K562 (cell line): ENCODE results near the gene LRP2BP. TPM values are rescaled to one million over a fixed set of nuclear protein-coding genes. Genes with fewer than 3 reads are reported as not detected.

ENCODE experiments used
- ATAC-seq: fragments of 200-7000 bp; cut with Tn5 transposase; 3 replicates; pipeline ENCODE4 v1.9.1; 2020; ENCODE audit warnings: moderate library complexity
- BruUV-seq: library from RNA; stranded (reverse); fragments of 400-500 nt; replicated peaks from 2 replicates; lab custom pipeline; 2021; lab: Mats Ljungman, UMichigan
- CTCF ChIA-PET: fragments of 300-600 bp; formaldehyde crosslinking; extraction: SDS; loops from one replicate; lab custom pipeline; 2021; ENCODE audit warnings: low intra/inter-chr PET ratio; lab: Yijun Ruan, JAX
- POLR2A ChIA-PET: fragments of 300-600, 350-650 bp; sonication (Branson Sonifier 250); formaldehyde crosslinking; extraction: SDS; loops from one replicate; lab custom pipeline; 2021; ENCODE audit warnings: antibody characterized with exemption, inconsistent platforms; lab: Yijun Ruan, JAX
- DNase-seq, 4 experiments: peaks; one replicate each; pipeline versions ENCODE4 v3.0.0 to v3.0.0-alpha.2; 2011 to 2018; ENCODE audit warnings: low spot score in 3 of 4, mixed read lengths in 3 of 4; ENCODE audit errors: extremely low read depth in 1 of 4
- FAIRE-seq: peaks from 2 replicates; lab custom pipeline; 2011; peaks lifted over from hg19 to GRCh38; lab: Jason Lieb, UNC
- H2AFZ ChIP-seq: 2 replicates; pipeline ENCODE4 v1.6.0; 2011; ENCODE audit warnings: low read depth, low read length, control low read depth, inconsistent platforms
- H3K27ac ChIP-seq: fragments of 200-600 bp; 3 replicates; pipeline ENCODE4 v1.8.0; 2011; ENCODE audit warnings: low read depth, mild to moderate bottlenecking, control low read depth, inconsistent platforms, low read length, moderate library complexity, mixed read lengths; ENCODE audit errors: extremely low read depth
- H3K27me3 ChIP-seq, 2 experiments: fragments of 300-600 bp in 1 of 2; 2 replicates in 1 of 2; 3 replicates in 1 of 2; pipeline versions ENCODE4 v1.6.0 to v1.8.0; 2011; ENCODE audit warnings: inconsistent platforms in 2 of 2, low read length in 2 of 2, mild to moderate bottlenecking in 1 of 2, mixed read lengths in 1 of 2, moderate library complexity in 1 of 2; ENCODE audit not compliant: control insufficient read depth in 2 of 2, insufficient read depth in 2 of 2
- H3K36me3 ChIP-seq: fragments of 300-600 bp; 3 replicates; pipeline ENCODE4 v1.8.0; 2011; ENCODE audit warnings: mild to moderate bottlenecking, low read length, inconsistent platforms; ENCODE audit not compliant: control insufficient read depth, insufficient read depth
- H3K4me1 ChIP-seq, 2 experiments: fragments of 200-600 bp in 1 of 2; replicated peaks in 1 of 2; 2 replicates in 1 of 2; 3 replicates in 1 of 2; pipeline versions ENCODE4 v1.5.1 to v1.8.0; 2011; ENCODE audit warnings: inconsistent platforms in 2 of 2, low read length in 2 of 2, mild to moderate bottlenecking in 1 of 2, mixed read lengths in 1 of 2, moderate library complexity in 1 of 2; ENCODE audit not compliant: control insufficient read depth in 2 of 2, insufficient read depth in 2 of 2
- H3K4me2 ChIP-seq: 2 replicates; pipeline ENCODE4 v1.6.1; 2011; ENCODE audit warnings: low read length, control low read depth, inconsistent platforms, mixed read lengths; ENCODE audit not compliant: insufficient read depth
- H3K4me3 ChIP-seq: fragments of 200-600 bp; sonication (generic), shearing (Covaris generic); 2 replicates; pipeline ENCODE4 v1.5.1; 2016; ENCODE audit warnings: control low read depth, inconsistent platforms
- H3K79me2 ChIP-seq: fragments of 200-600 bp; 3 replicates; pipeline ENCODE4 v1.8.0; 2011; ENCODE audit warnings: low read length, inconsistent platforms; ENCODE audit not compliant: control insufficient read depth, insufficient read depth
- H3K9ac ChIP-seq, 2 experiments: 2 replicates each; pipeline versions ENCODE4 v1.6.0 to v1.6.1; 2011; ENCODE audit warnings: low read depth in 2 of 2, low read length in 2 of 2, control low read depth in 1 of 2, inconsistent platforms in 1 of 2, mild to moderate bottlenecking in 1 of 2, mixed read lengths in 1 of 2; ENCODE audit not compliant: insufficient read depth in 1 of 2
- H3K9me1 ChIP-seq: one replicate; pipeline ENCODE4 v1.6.0; 2011; ENCODE audit warnings: inconsistent platforms, mild to moderate bottlenecking, low read length, moderate library complexity; ENCODE audit not compliant: control insufficient read depth, insufficient read depth
- H3K9me3 ChIP-seq: replicated peaks from 2 replicates; pipeline ENCODE4 v1.5.1; 2011; ENCODE audit warnings: low read depth, low read length, inconsistent platforms; ENCODE audit not compliant: control insufficient read depth, insufficient read depth
- H4K20me1 ChIP-seq: replicated peaks from 2 replicates; pipeline ENCODE4 v1.6.1; 2011; ENCODE audit warnings: low read length, inconsistent platforms, mixed read lengths; ENCODE audit not compliant: control insufficient read depth, insufficient read depth
- CEBPB ChIP-seq: fragments of 450-650 bp; IDR thresholded peaks from 2 replicates; pipeline ENCODE4 v1.6.1; 2016; ENCODE audit warnings: missing genetic modification characterization, missing compliant biosample characterization
- EHMT2 ChIP-seq: fragments of 450-650 bp; IDR thresholded peaks from 2 replicates; pipeline ENCODE4 v1.6.1; 2018; ENCODE audit warnings: antibody characterized with exemption
- EZH2 ChIP-seq: IDR thresholded peaks from 2 replicates; pipeline ENCODE4 v1.6.1; 2012; ENCODE audit warnings: low read depth, mild to moderate bottlenecking, inconsistent platforms, low read length, borderline replicate concordance
- NCOA1 ChIP-seq: fragments of 450-650 bp; IDR thresholded peaks from 2 replicates; pipeline ENCODE4 v1.6.1; 2016; ENCODE audit warnings: low read depth
- PURB ChIP-seq: sonication (generic); formaldehyde crosslinking; IDR thresholded peaks from 2 replicates; pipeline ENCODE4 v1.9.0; 2021; ENCODE audit warnings: low read depth, mild to moderate bottlenecking, missing genetic modification reagents
- STAT5B ChIP-seq: fragments of 250-450 bp; sonication (Bioruptor Pico); IDR thresholded peaks from 2 replicates; pipeline ENCODE4 v1.8.0; 2021; ENCODE audit warnings: mild to moderate bottlenecking, inconsistent platforms
- SUPT5H ChIP-seq: fragments of 450-650 bp; IDR thresholded peaks from 2 replicates; pipeline ENCODE4 v1.6.1; 2016
- TAF15 ChIP-seq: fragments of 200-400 bp; formaldehyde crosslinking; IDR thresholded peaks from 2 replicates; pipeline ENCODE4 v1.6.1; 2017; ENCODE audit warnings: mild to moderate bottlenecking, low read depth, low read length, moderate library complexity
- WGBS: fragments of 100-300 bp; shearing (Covaris generic); methylation state at CpG from one replicate; pipeline ENCODE4 v1.1.6; 2016; ENCODE audit warnings: low coverage, mixed read lengths; ENCODE audit not compliant: insufficient coverage; ENCODE audit errors: missing lambda C conversion rate; 5-methylcytosine and 5-hydroxymethylcytosine counted together
- in situ Hi-C: fragments of 300-500 bp; cut with MboI; formaldehyde crosslinking; loops from 4 replicates; pipeline ENCODE4 v1.15.0; 2018; ENCODE audit warnings: inconsistent platforms, mixed read lengths
- intact Hi-C: fragments of 100-400 bp; cut with micrococcal nuclease; formaldehyde crosslinking; loops from 2 replicates; pipeline ENCODE4 v1.14.2; 2022
- polyA plus RNA-seq, 8 experiments: library from polyadenylated mRNA; depleted of rRNA in 4 of 8; stranded (reverse) in 5 of 8; unstranded in 3 of 8; fragments of >200 nt; fragmentation: Nextera tagmentation in 2 of 8; fragmentation: Illumina TruSeq in 1 of 8; extraction: Ambion mirVana in 2 of 8; extraction: Trizol in 1 of 8; gene quantifications; 2 replicates each; pipeline versions ENCODE4 v1.2.1 to v1.2.3, GENCODE V29; 2011 to 2014; ENCODE audit warnings: inconsistent platforms in 1 of 8, missing spikeins in 1 of 8
- total RNA-seq, 7 experiments: library from RNA; depleted of rRNA in 6 of 7; stranded (reverse); fragments of >200 nt in 6 of 7; fragmentation: Illumina TruSeq in 2 of 7; extraction: Trizol in 2 of 7; gene quantifications; 2 replicates each; pipeline versions ENCODE4 v1.2.1 to v1.2.3, GENCODE V29; 2011 to 2021; ENCODE audit warnings: low replicate concordance in 1 of 7
- TF ChIP-seq, protein P1 (sequence below): sonication (generic); formaldehyde crosslinking; IDR thresholded peaks from 2 replicates; pipeline ENCODE4 v1.8.0; 2022; ENCODE audit warnings: mild to moderate bottlenecking, low read depth, missing genetic modification reagents
- TF ChIP-seq, protein P2 (sequence below): fragments of 250-450 bp; sonication (Bioruptor Pico); IDR thresholded peaks from 2 replicates; pipeline ENCODE4 v1.8.0; 2021; ENCODE audit warnings: moderate library complexity, mild to moderate bottlenecking, inconsistent platforms

The LRP2BP gene
- total and polyA plus RNA-seq, 9 of the 15 experiments (the other 6 are each of a cell fraction or from before 2014, with no cell fraction given) = 0.42 to 2.1 (median 0.62) TPM

DNA sequence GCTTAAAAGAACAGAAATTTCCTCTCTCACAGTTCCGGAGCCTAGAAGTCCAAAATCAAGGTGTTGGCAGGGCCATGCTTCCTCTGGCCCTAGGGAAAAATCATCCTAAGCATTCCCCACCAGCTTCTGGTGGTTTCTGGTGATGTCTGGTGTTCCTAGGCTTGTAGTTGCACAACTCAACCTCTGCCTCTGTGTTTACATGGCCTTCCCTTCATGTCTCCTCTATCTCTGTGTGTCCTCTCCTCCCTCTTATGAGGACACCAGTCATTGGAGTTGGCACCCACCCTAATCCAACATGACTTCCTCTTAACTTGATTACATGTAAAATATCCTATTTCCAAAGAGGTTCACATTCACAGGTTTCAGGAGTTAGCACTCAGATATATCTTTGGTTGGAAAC, 15.4 kb downstream of the LRP2BP start:
- CTCF ChIA-PET = no interaction called here

DNA sequence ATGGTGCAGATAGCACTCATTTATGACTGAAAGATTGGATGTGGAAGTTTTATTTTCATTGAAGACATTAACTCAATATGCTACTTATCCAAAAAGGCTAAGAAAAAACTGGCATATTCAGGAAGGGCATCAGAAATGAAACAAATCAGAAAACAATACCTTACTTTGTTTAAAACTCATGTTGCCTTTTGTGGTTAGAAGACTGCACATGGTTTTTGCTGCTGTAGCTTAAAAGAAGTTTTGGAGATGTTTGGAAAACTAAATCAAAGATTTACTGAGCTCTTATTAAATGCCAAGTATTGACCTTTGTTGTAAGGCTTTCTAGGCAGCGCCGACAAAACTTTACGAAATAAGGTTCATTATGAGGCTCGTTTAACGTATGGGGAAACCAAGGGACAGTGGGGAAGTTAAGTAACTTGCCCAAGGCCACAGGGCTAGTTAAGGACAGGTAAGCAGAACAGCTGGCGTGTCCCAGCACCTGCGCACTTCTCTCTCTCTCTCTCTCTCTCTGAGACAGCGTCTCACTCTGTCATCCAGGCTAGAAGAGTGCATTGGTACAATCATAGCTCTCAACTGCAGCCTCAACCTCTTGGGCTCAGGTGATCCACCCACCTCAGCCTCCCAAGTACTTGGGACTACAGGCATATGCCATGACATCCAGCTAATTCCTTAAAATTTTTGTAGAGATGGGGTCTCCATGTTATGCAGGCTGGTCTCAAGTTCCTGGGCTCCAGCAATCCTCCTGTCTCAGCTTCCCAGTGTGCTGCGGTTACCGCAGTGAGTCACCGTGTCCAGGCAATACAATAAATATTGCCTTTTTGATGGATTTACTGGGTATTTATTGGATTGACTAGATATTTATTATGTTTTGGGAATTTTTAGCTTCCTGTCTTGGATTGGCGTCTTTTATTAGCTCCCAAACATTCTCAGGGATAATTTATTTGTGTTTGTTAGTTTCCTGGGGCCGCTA, 16.1 kb downstream of the LRP2BP start:
- Histone ChIP-seq H3K79me2 (no peaks in the 10 kb centered on the region), H3K4me3 (no peak overlapping the region), H3K9me1 (no peaks in the 10 kb centered on the region), H3K36me3 (no peaks in the 10 kb centered on the region), H3K4me1 (peaks cover 0 to 2% of the 10 kb centered on the region in 2 experiments; a peak in 2 of 5 replicates), H3K9me3 (no peaks in the 10 kb centered on the region), H3K4me2 (no peak overlapping the region), H3K27me3 (no peaks in the 10 kb centered on the region), H2AFZ (no peak overlapping the region), H3K27ac (no peak overlapping the region), H4K20me1 (no peaks in the 10 kb centered on the region), H3K9ac (no peak overlapping the region)
- intact Hi-C loops = no loop called here
- no TSS peak for BruUV-seq
- in situ Hi-C loops = no loop called here
- ATAC-seq = no peak
- no peak for FAIRE-seq
- no peak for DNase-seq
- ChIA-PET CTCF (no interaction called here), POLR2A (interaction anchor here (0.8 to 2.4 kb wide), 3 partner anchors 11 to 404 kb away, joined by 3 to 5 read pairs (median 3); no protein-coding TSS in a partner anchor)
- 80% methylated on average over 12 of the region's 13 CpGs for WGBS
- no peak for TF ChIP-seq PURB (CRISPR knock-in tag)
- TF ChIP-seq, protein P1, sequence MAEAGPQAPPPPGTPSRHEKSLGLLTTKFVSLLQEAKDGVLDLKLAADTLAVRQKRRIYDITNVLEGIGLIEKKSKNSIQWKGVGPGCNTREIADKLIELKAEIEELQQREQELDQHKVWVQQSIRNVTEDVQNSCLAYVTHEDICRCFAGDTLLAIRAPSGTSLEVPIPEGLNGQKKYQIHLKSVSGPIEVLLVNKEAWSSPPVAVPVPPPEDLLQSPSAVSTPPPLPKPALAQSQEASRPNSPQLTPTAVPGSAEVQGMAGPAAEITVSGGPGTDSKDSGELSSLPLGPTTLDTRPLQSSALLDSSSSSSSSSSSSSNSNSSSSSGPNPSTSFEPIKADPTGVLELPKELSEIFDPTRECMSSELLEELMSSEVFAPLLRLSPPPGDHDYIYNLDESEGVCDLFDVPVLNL (CRISPR knock-in tag) = no peak
- TF ChIP-seq EHMT2 = no peak
- TF ChIP-seq SUPT5H = no peak
- TF ChIP-seq, protein P2, sequence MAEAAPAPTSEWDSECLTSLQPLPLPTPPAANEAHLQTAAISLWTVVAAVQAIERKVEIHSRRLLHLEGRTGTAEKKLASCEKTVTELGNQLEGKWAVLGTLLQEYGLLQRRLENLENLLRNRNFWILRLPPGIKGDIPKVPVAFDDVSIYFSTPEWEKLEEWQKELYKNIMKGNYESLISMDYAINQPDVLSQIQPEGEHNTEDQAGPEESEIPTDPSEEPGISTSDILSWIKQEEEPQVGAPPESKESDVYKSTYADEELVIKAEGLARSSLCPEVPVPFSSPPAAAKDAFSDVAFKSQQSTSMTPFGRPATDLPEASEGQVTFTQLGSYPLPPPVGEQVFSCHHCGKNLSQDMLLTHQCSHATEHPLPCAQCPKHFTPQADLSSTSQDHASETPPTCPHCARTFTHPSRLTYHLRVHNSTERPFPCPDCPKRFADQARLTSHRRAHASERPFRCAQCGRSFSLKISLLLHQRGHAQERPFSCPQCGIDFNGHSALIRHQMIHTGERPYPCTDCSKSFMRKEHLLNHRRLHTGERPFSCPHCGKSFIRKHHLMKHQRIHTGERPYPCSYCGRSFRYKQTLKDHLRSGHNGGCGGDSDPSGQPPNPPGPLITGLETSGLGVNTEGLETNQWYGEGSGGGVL (CRISPR knock-in tag) = no peak
- TF ChIP-seq NCOA1 = no peak
- no peak for TF ChIP-seq TAF15
- no peak for TF ChIP-seq STAT5B (CRISPR knock-in tag)

More for the DNA sequence above, 15.4 kb downstream of the LRP2BP start:
- no peak overlapping the region for H3K4me2 ChIP-seq
- no peaks in the 10 kb centered on the region for H4K20me1 ChIP-seq
- ATAC-seq (no peak; the same call in 2 of the 3 replicates), DNase-seq (no peak), FAIRE-seq (no peak)
- in situ Hi-C loops (no loop called here), intact Hi-C loops (no loop called here)
- H3K36me3 ChIP-seq = no peaks in the 10 kb centered on the region
- TF ChIP-seq CEBPB (tag) = peak; percentile 63; the same call in 1 of the 2 replicates
- TF ChIP-seq EZH2 = no peak
- H3K27ac ChIP-seq = no peak overlapping the region
- no TSS peak for BruUV-seq
- WGBS = 64% methylated on average over 1 of the region's 1 CpG
- no peak overlapping the region for H2AFZ ChIP-seq
- POLR2A ChIA-PET = interaction anchor here (0.8 to 2.4 kb wide), 3 partner anchors 10 to 405 kb away, joined by 3 to 5 read pairs (median 3); no protein-coding TSS in a partner anchor
- no peaks in the 10 kb centered on the region for H3K27me3 ChIP-seq
- H3K9me3 ChIP-seq = no peaks in the 10 kb centered on the region
- H3K4me1 ChIP-seq = peaks cover 3 to 4% of the 10 kb centered on the region in 2 experiments; a peak in 3 of 5 replicates
- H3K9me1 ChIP-seq = no peaks in the 10 kb centered on the region
- no peaks in the 10 kb centered on the region for H3K79me2 ChIP-seq
- no peak overlapping the region for H3K4me3 ChIP-seq
- no peak overlapping the region for H3K9ac ChIP-seq
